ENCODE measurements around the gene CAMSAP1.

DNA sequence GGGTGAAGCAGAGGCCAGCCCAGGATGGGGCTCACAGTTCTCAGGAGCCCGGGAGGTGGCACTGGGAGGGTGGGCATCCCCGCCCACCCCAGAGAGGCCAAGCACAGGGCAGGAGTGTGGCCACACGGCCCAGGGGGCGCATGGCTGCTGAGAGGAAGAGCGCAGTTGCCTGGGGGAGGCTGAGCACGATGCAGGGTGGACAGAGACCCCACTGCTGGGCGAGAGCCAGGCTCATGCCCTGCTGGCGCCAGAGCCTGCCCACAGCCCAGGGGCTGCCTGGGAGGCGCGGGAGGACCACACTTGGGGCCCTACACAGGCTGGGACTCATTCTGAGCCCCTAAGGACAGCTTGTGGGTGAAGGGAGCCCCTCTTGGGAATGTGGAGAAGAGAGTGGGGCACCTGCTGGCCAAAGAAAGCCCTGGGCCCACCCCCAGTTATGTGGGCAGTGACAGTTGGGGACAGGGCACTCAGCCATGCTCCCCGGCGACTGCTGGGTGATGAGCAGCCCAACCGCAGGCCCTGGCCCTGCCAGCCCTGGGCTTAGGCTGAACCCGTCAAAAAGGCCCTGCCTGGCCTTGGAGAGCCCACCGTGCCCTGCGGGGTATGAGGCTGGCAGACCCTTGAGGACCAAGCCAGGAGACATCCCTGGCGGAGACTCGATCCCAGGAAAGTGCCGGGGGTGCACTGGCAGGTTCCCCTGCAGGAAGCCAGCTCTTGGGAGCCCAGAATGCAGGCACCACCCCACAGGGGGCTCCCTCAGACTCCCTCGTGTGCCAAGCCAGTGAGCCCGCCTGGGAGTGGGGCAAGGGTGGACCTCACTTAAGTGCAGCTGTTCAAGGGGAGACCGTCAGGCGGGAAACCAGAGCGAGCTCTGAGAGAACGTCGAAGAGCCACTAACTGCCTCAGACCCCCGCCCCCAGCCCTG is 21.6 kb upstream of the CAMSAP1 start:
- TF ChIP-seq, protein P1, sequence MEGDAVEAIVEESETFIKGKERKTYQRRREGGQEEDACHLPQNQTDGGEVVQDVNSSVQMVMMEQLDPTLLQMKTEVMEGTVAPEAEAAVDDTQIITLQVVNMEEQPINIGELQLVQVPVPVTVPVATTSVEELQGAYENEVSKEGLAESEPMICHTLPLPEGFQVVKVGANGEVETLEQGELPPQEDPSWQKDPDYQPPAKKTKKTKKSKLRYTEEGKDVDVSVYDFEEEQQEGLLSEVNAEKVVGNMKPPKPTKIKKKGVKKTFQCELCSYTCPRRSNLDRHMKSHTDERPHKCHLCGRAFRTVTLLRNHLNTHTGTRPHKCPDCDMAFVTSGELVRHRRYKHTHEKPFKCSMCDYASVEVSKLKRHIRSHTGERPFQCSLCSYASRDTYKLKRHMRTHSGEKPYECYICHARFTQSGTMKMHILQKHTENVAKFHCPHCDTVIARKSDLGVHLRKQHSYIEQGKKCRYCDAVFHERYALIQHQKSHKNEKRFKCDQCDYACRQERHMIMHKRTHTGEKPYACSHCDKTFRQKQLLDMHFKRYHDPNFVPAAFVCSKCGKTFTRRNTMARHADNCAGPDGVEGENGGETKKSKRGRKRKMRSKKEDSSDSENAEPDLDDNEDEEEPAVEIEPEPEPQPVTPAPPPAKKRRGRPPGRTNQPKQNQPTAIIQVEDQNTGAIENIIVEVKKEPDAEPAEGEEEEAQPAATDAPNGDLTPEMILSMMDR (tag by site-specific recombination; IDR thresholded peaks at IDR 0.05) = no peak
- TF ChIP-seq ZNF658 (tag by site-specific recombination; IDR thresholded peaks at IDR 0.05) = no peak
- TF ChIP-seq KLF9 (tag by site-specific recombination; IDR thresholded peaks at IDR 0.05; ENCODE audit: low read depth) = no peak
- no peak for TF ChIP-seq OVOL3 (tag by site-specific recombination; IDR thresholded peaks at IDR 0.05)
- no peak for TF ChIP-seq TRIM28 (IDR thresholded peaks at IDR 0.05; ENCODE audit: borderline replicate concordance, low read length)
- no peak for TF ChIP-seq ZNF169 (tag by site-specific recombination; IDR thresholded peaks at IDR 0.05)
